IMR-90 (cell line): Measurements from ENCODE around the gene PLPP1. TPM values are rescaled to one million over a fixed set of nuclear protein-coding genes. Genes with fewer than 3 reads are reported as not detected.
A peak's percentile ranks its signal among the peaks of the same experiment; 100 is the strongest.

Experiments
- ATAC-seq: fragments of 200-7000 bp; cut with Tn5 transposase; 2 replicates; pipeline ENCODE4 v1.9.1; 2020; ENCODE audit warnings: low read depth, mild to moderate bottlenecking, moderate library complexity
- BruUV-seq: library from RNA; stranded (reverse); fragments of 400-500 nt; replicated peaks from 2 replicates; lab custom pipeline; 2021; lab: Mats Ljungman, UMichigan
- CTCF ChIA-PET: fragments of 300-600 bp; formaldehyde crosslinking; extraction: SDS; loops from one replicate; lab custom pipeline; 2021; ENCODE audit warnings: antibody characterized with exemption; lab: Yijun Ruan, JAX
- POLR2A ChIA-PET: fragments of 300-600 bp; sonication (Branson Sonifier 250); formaldehyde crosslinking; loops from one replicate; lab custom pipeline; 2022; ENCODE audit warnings: antibody characterized with exemption; ENCODE audit not compliant: unreplicated experiment; lab: Charles Lee
- DNase-seq: peaks from one replicate; pipeline ENCODE4 v3.0.0; 2013
- H2AFZ ChIP-seq: replicated peaks from 2 replicates; pipeline ENCODE3; 2013; ENCODE audit warnings: low read length, mild to moderate bottlenecking; ENCODE audit not compliant: poor library complexity
- H2AK5ac ChIP-seq: 2 replicates; pipeline ENCODE4 v1.6.1; 2013; ENCODE audit warnings: low read depth, low read length, inconsistent platforms
- H2AK9ac ChIP-seq: replicated peaks from 2 replicates; pipeline ENCODE3; 2013; ENCODE audit warnings: mild to moderate bottlenecking, low read depth, low read length, moderate library complexity; ENCODE audit not compliant: poor library complexity
- H2BK120ac ChIP-seq: 2 replicates; pipeline ENCODE4 v1.6.1; 2013; ENCODE audit warnings: low read depth, low read length, inconsistent platforms
- H2BK15ac ChIP-seq: 3 replicates; pipeline ENCODE4 v1.6.1; 2013; ENCODE audit warnings: low read depth, low read length, inconsistent platforms
- H2BK20ac ChIP-seq: 2 replicates; pipeline ENCODE4 v1.6.1; 2013; ENCODE audit warnings: low read depth, mild to moderate bottlenecking, inconsistent platforms, low read length, moderate library complexity
- H2BK5ac ChIP-seq: 2 replicates; pipeline ENCODE4 v1.6.1; 2013; ENCODE audit warnings: mild to moderate bottlenecking, low read depth, low read length, inconsistent platforms; ENCODE audit not compliant: poor library complexity, severe bottlenecking
- H3K14ac ChIP-seq: replicated peaks from 2 replicates; pipeline ENCODE4 v1.6.1; 2013; ENCODE audit warnings: low read depth, low read length, inconsistent platforms
- H3K18ac ChIP-seq: 2 replicates; pipeline ENCODE4 v1.6.1; 2013; ENCODE audit warnings: low read depth, low read length, control low read depth
- H3K23ac ChIP-seq: 2 replicates; pipeline ENCODE4 v1.6.1; 2013; ENCODE audit warnings: low read depth, low read length, inconsistent platforms
- H3K27ac ChIP-seq: 2 replicates; pipeline ENCODE4 v1.5.1; 2013; ENCODE audit warnings: mild to moderate bottlenecking, control low read depth, low read length; ENCODE audit not compliant: insufficient read depth
- H3K27me3 ChIP-seq: 2 replicates; pipeline ENCODE4 v1.6.1; 2013; ENCODE audit warnings: low read length; ENCODE audit not compliant: control insufficient read depth, insufficient read depth
- H3K36me3 ChIP-seq: 2 replicates; pipeline ENCODE4 v1.6.1; 2013; ENCODE audit warnings: low read length, mixed read lengths; ENCODE audit not compliant: control insufficient read depth, insufficient read depth
- H3K4ac ChIP-seq: 2 replicates; pipeline ENCODE4 v1.6.1; 2013; ENCODE audit warnings: low read depth, low read length, inconsistent platforms
- H3K4me1 ChIP-seq: 2 replicates; pipeline ENCODE4 v1.6.1; 2013; ENCODE audit warnings: low read length, mixed read lengths; ENCODE audit not compliant: control insufficient read depth, insufficient read depth
- H3K4me2 ChIP-seq: 2 replicates; pipeline ENCODE4 v1.6.1; 2013; ENCODE audit warnings: low read depth, mild to moderate bottlenecking, control low read depth, low read length, moderate library complexity
- H3K4me3 ChIP-seq: 2 replicates; pipeline ENCODE4 v1.5.1; 2013; ENCODE audit warnings: low read depth, mild to moderate bottlenecking, control low read depth, low read length, moderate library complexity; ENCODE audit not compliant: insufficient read depth
- H3K56ac ChIP-seq: 2 replicates; pipeline ENCODE4 v1.6.1; 2013; ENCODE audit warnings: low read length, inconsistent platforms; ENCODE audit not compliant: insufficient read depth; ENCODE audit errors: extremely low read depth
- H3K79me1 ChIP-seq, 2 experiments: 2 replicates each; pipeline ENCODE4 v1.6.1; 2013; ENCODE audit warnings: low read length in 2 of 2, inconsistent platforms in 1 of 2, low read depth in 1 of 2
- H3K9ac ChIP-seq: 2 replicates; pipeline ENCODE4 v1.6.1; 2013; ENCODE audit warnings: low read depth, low read length, control low read depth
- H3K9me1 ChIP-seq: 2 replicates; pipeline ENCODE4 v1.6.1; 2013; ENCODE audit warnings: low read length, inconsistent platforms; ENCODE audit not compliant: insufficient read depth
- H3K9me3 ChIP-seq: 2 replicates; pipeline ENCODE4 v1.6.1; 2013; ENCODE audit warnings: low read length; ENCODE audit not compliant: control insufficient read depth, insufficient read depth
- H4K20me1 ChIP-seq: 2 replicates; pipeline ENCODE4 v1.6.1; 2013; ENCODE audit warnings: low read length, inconsistent platforms; ENCODE audit not compliant: insufficient read depth
- H4K5ac ChIP-seq: 2 replicates; pipeline ENCODE4 v1.6.1; 2013; ENCODE audit warnings: mild to moderate bottlenecking, low read depth, low read length, control low read depth
- H4K8ac ChIP-seq, 2 experiments: 2 replicates each; pipeline ENCODE4 v1.6.1; 2013; ENCODE audit warnings: low read depth in 2 of 2, low read length in 2 of 2, control low read depth in 1 of 2, inconsistent platforms in 1 of 2
- H4K91ac ChIP-seq: 2 replicates; pipeline ENCODE4 v1.6.1; 2013; ENCODE audit warnings: low read depth, low read length, inconsistent platforms; ENCODE audit not compliant: insufficient read depth
- CEBPB ChIP-seq: IDR thresholded peaks from 2 replicates; pipeline ENCODE4 v1.6.1; 2012; ENCODE audit warnings: low read depth, low read length, improper control_type of control experiment
- CTCF ChIP-seq: conservative IDR thresholded peaks from 2 replicates; pipeline ENCODE4 v1.5.1; 2012; ENCODE audit warnings: mild to moderate bottlenecking, low read depth, low read length, improper control_type of control experiment
- ELK1 ChIP-seq: fragments of 150-350 bp; IDR thresholded peaks from 2 replicates; pipeline ENCODE4 v1.6.1; 2016; ENCODE audit warnings: low read depth, mild to moderate bottlenecking, low read length, moderate library complexity, borderline replicate concordance
- FOS ChIP-seq: fragments of 150-350 bp; IDR thresholded peaks from 2 replicates; pipeline ENCODE4 v1.6.1; 2016; ENCODE audit warnings: low read depth, low read length
- MAFK ChIP-seq: IDR thresholded peaks from 2 replicates; pipeline ENCODE4 v1.6.1; 2012; ENCODE audit warnings: low read depth, low read length, improper control_type of control experiment
- MAZ ChIP-seq: IDR thresholded peaks from 2 replicates; pipeline ENCODE4 v1.6.1; 2012; ENCODE audit warnings: low read depth, mild to moderate bottlenecking, low read length, improper control_type of control experiment, moderate library complexity, borderline replicate concordance
- MXI1 ChIP-seq: IDR thresholded peaks from 2 replicates; pipeline ENCODE4 v1.6.1; 2012; ENCODE audit warnings: low read depth, mild to moderate bottlenecking, low read length, moderate library complexity, borderline replicate concordance
- POLR2A ChIP-seq: IDR thresholded peaks from 2 replicates; pipeline ENCODE4 v1.6.1; 2012; ENCODE audit warnings: mild to moderate bottlenecking, low read depth, low read length
- RAD21 ChIP-seq: IDR thresholded peaks from 2 replicates; pipeline ENCODE4 v1.6.1; 2012; ENCODE audit warnings: low read length, improper control_type of control experiment
- RFX5 ChIP-seq: IDR thresholded peaks from 2 replicates; pipeline ENCODE4 v1.8.0; 2012; ENCODE audit warnings: low read depth, mild to moderate bottlenecking, low read length, moderate library complexity
- SMC3 ChIP-seq: fragments of 150-350 bp; IDR thresholded peaks from 2 replicates; pipeline ENCODE4 v1.6.1; 2016; ENCODE audit warnings: low read depth, mild to moderate bottlenecking, antibody characterized with exemption, low read length, moderate library complexity
- WGBS, 2 experiments: methylation state at CpG; one replicate each; pipeline versions ENCODE4 v1.1.5 to v1.1.7; 2013; ENCODE audit warnings: missing lambda C conversion rate in 2 of 2; ENCODE audit not compliant: insufficient read length in 1 of 2; ENCODE audit errors: extremely low coverage in 2 of 2; 5-methylcytosine and 5-hydroxymethylcytosine counted together
- dilution Hi-C: fragments of 300-500 bp; cut with HindIII; formaldehyde crosslinking; loops from one replicate; pipeline ENCODE4 v1.14.3; 2018; ENCODE audit warnings: low sequenced_read_pairs; ENCODE audit not compliant: unreplicated experiment
- in situ Hi-C: fragments of 300-500 bp; cut with MboI; formaldehyde crosslinking; loops from 3 replicates; pipeline ENCODE4 v1.14.3; 2019; ENCODE audit warnings: low sequenced_read_pairs, inconsistent platforms, mixed read lengths
- intact Hi-C: fragments of 100-400 bp; cut with micrococcal nuclease; formaldehyde crosslinking; loops from 2 replicates; pipeline ENCODE4 v1.10.0; 2022
- polyA plus RNA-seq, 3 experiments: library from polyadenylated mRNA; depleted of rRNA; stranded (reverse); fragments of >200 nt; gene quantifications; 2 replicates each; pipeline ENCODE4 v1.2.3, GENCODE V29; 2012; ENCODE audit warnings: low replicate concordance in 1 of 3
- total RNA-seq: library from RNA; depleted of rRNA; stranded (reverse); fragments of >200 nt; gene quantifications from 2 replicates; pipeline ENCODE4 v1.2.3, GENCODE V29; 2012

Gene PLPP1
- total and polyA plus RNA-seq, 2 of the 4 experiments (the other 2 are of a cell fraction): 19.2 to 21.3 TPM

GRCh38 chr5:55551358-55551757 lies 16.6 kb upstream of the PLPP1 start:
- no peak for TF ChIP-seq MXI1
- TF ChIP-seq SMC3: no peak
- TF ChIP-seq POLR2A: no peak
- no peak for TF ChIP-seq RAD21
- no peak for TF ChIP-seq FOS
- TF ChIP-seq CEBPB: no peak
- TF ChIP-seq RFX5: no peak
- TF ChIP-seq MAZ: no peak
- no peak for TF ChIP-seq CTCF
- TF ChIP-seq MAFK: no peak
- no peak for TF ChIP-seq ELK1
- DNase-seq (no peak), ATAC-seq (no peak)
- no peak overlapping the region for H3K4ac ChIP-seq
- H2BK120ac ChIP-seq: no peak overlapping the region
- H3K27ac ChIP-seq: no peak overlapping the region
- H3K56ac ChIP-seq: no peak overlapping the region
- no peak overlapping the region for H3K18ac ChIP-seq
- no peaks in the 10 kb centered on the region for H3K9me3 ChIP-seq
- no TSS peak for BruUV-seq
- in situ Hi-C loops (no loop called here), intact Hi-C loops (no loop called here), dilution Hi-C loops (no loop called here)
- H3K36me3 ChIP-seq: no peaks in the 10 kb centered on the region
- H2AK5ac ChIP-seq: no peak overlapping the region
- H3K4me3 ChIP-seq: no peak overlapping the region
- no peaks in the 10 kb centered on the region for H3K79me1 ChIP-seq
- H3K14ac ChIP-seq: 0 out of 2 replicates have a peak overlapping the region, but pooled peaks have one; percentile 18
- no peak overlapping the region for H2AK9ac ChIP-seq
- WGBS, 2 experiments: 93% methylated on average over 3 of the region's 7 CpGs; no CpG with 5 or more reads in 1 of the 2 experiments
- H3K4me2 ChIP-seq: no peak overlapping the region
- CTCF ChIA-PET: no interaction called here
- no peaks in the 10 kb centered on the region for H3K4me1 ChIP-seq
- no peak overlapping the region for H3K9ac ChIP-seq
- POLR2A ChIA-PET: no interaction called here
- no peak overlapping the region for H2AFZ ChIP-seq
- no peak overlapping the region for H4K5ac ChIP-seq
- H2BK20ac ChIP-seq: no peak overlapping the region
- no peak overlapping the region for H2BK5ac ChIP-seq
- 0 out of 2 replicates have a peak, but pooled peaks cover 2% of the 10 kb centered on the region for H3K9me1 ChIP-seq
- H2BK15ac ChIP-seq: no peak overlapping the region
- peaks cover 12% of the 10 kb centered on the region for H3K27me3 ChIP-seq
- no peak overlapping the region for H4K8ac ChIP-seq
- no peaks in the 10 kb centered on the region for H4K20me1 ChIP-seq
- H3K23ac ChIP-seq: no peak overlapping the region
- H4K91ac ChIP-seq: no peak overlapping the region
